GM10248 (cell line): Measurements from ENCODE around the gene TRIM47.

ENCODE experiments used
- CTCF ChIA-PET: fragments of 300-600 bp; sonication (Branson Sonifier 250); formaldehyde crosslinking; extraction: SDS; loops from one replicate; lab custom pipeline; 2021; ENCODE audit warnings: antibody characterized with exemption; lab: Yijun Ruan, JAX
- POLR2A ChIA-PET: fragments of 350-650 bp; sonication (Branson Sonifier 250); formaldehyde crosslinking; extraction: SDS; loops from one replicate; lab custom pipeline; 2020; ENCODE audit warnings: antibody characterized with exemption; lab: Yijun Ruan, JAX
- DNase-seq: peaks from one replicate; pipeline ENCODE4 v3.0.0; 2012; ENCODE audit errors: extremely low spot score
- CTCF ChIP-seq: IDR thresholded peaks from 2 replicates; pipeline ENCODE4 v1.5.1; 2012; ENCODE audit warnings: mild to moderate bottlenecking, low read depth; ENCODE audit errors: extremely low read depth, missing control alignments, control extremely low read depth

Gene TRIM47

GRCh38 chr17:75825748-75826370 is 52.5 kb downstream of the TRIM47 start:
- POLR2A ChIA-PET, result interaction anchor here (0.5 to 1.4 kb wide), 4 partner anchors 9 to 48 kb away, joined by 4 to 6 read pairs (median 5); no protein-coding TSS in a partner anchor
- CTCF ChIA-PET, result interaction anchor here (1.2 to 11.5 kb wide), 17 partner anchors 10 to 193 kb away, joined by 3 to 135 read pairs (median 12); partner anchors contain the start of genes GALK1, UNC13D, UNK and WBP2
- DNase-seq, result no peak
- no peak for TF ChIP-seq CTCF

DNA sequence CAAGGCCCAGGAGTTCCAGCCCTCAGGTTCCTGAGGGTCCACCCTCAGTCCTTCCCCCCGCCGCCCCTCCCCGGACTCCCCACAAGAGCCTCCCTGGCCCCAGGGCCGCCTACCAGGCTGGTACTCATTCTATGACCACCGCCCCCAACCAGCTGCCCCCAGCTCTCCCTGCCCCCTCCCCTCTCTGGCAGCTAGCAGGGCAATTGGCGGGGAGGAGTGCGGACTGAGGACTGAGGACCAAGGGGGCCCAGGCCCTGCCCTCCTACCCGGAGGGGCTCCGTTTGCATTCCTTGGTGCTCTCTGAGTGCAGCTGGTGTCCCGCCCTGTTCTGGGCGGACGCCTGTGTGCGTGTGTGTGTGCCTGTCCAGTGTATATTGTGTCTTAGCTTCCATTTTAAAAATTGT is 53.2 kb downstream of the TRIM47 start:
- no peak for DNase-seq
- CTCF ChIA-PET, result interaction anchor here (1.2 to 11.5 kb wide), 11 partner anchors 9 to 193 kb away, joined by 3 to 135 read pairs (median 12); partner anchors contain the start of genes GALK1 and UNC13D
- TF ChIP-seq CTCF, result no peak
- POLR2A ChIA-PET, result interaction anchor here (1.0 to 1.2 kb wide), 2 partner anchors 45 to 49 kb away, joined by 3 to 5 read pairs; no protein-coding TSS in a partner anchor

DNA sequence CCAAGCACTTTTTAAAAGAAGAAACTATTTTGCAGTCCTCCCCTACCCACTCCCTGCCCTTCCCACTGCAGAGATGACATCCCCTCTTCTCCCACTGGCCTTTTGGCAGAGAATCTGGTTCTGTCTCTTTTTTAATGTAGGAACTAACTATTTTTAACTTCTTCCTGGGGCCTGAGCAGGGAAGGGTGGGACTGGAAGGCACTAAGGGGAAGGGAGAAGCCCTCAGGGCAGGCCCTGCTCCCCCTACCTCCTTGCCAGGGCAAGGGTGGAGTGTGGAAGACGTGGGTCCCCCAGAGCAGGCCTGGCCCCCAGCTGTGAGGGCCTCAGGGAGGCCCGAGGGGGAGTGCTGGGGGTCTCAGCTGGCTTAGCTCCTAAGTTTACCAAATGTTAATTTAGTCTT is 53.7 kb downstream of the TRIM47 start:
- ChIA-PET POLR2A (interaction anchor here (1.0 to 1.2 kb wide), 2 partner anchors 45 to 48 kb away, joined by 3 to 5 read pairs; no protein-coding TSS in a partner anchor), CTCF (interaction anchor here (1.2 to 11.5 kb wide), 10 partner anchors 9 to 192 kb away, joined by 3 to 135 read pairs (median 5); partner anchors contain the start of genes GALK1 and UNC13D)
- no peak for TF ChIP-seq CTCF
- DNase-seq, result no peak
